Nephron (organoid): ENCODE results near the gene FRRS1L.

Experiments
- H3K27ac Mint-ChIP-seq, 3 experiments: 2 replicates each; pipeline ENCODE4 v1.8.0; 2020; ENCODE audit warnings: mixed read lengths in 3 of 3, mild to moderate bottlenecking in 2 of 3, moderate library complexity in 1 of 3
- H3K27me3 Mint-ChIP-seq: 2 replicates; pipeline ENCODE4 v1.8.0; 2021; ENCODE audit warnings: low read depth, mild to moderate bottlenecking, moderate library complexity, mixed read lengths
- H3K36me3 Mint-ChIP-seq: 2 replicates; pipeline ENCODE4 v1.8.0; 2020; ENCODE audit warnings: low read depth, mixed read lengths
- H3K4me1 Mint-ChIP-seq: 2 replicates; pipeline ENCODE4 v1.8.0; 2020; ENCODE audit warnings: mixed read lengths
- H3K4me3 Mint-ChIP-seq, 3 experiments: 2 replicates each; pipeline ENCODE4 v1.8.0; 2020; ENCODE audit warnings: mild to moderate bottlenecking in 3 of 3, mixed read lengths in 3 of 3, moderate library complexity in 2 of 3
- H3K9me3 Mint-ChIP-seq: 2 replicates; pipeline ENCODE4 v1.8.0; 2020; ENCODE audit warnings: mixed read lengths
- CTCF ChIP-seq, 3 experiments: fragments of 200-600 bp; sonication (generic); IDR thresholded peaks; one replicate each; pipeline ENCODE4 v1.5.0; 2021; ENCODE audit warnings: antibody characterized with exemption in 3 of 3; ENCODE audit not compliant: unreplicated experiment in 3 of 3

The FRRS1L gene

GRCh38 chr9:109097146-109097545 is 69.9 kb downstream of the FRRS1L start:
- Mint-ChIP-seq H3K36me3 (peaks cover 33% of the 10 kb centered on the region), H3K27ac (peak overlapping the region; percentile 66 to 72 (median 66)), H3K27me3 (no peaks in the 10 kb centered on the region), H3K9me3 (no peaks in the 10 kb centered on the region), H3K4me1 (peaks cover 62% of the 10 kb centered on the region), H3K4me3 (no peak overlapping the region)
- no peak for TF ChIP-seq CTCF (IDR thresholded peaks at IDR 0.05; ENCODE audit: unreplicated experiment in 3 of 3)

DNA sequence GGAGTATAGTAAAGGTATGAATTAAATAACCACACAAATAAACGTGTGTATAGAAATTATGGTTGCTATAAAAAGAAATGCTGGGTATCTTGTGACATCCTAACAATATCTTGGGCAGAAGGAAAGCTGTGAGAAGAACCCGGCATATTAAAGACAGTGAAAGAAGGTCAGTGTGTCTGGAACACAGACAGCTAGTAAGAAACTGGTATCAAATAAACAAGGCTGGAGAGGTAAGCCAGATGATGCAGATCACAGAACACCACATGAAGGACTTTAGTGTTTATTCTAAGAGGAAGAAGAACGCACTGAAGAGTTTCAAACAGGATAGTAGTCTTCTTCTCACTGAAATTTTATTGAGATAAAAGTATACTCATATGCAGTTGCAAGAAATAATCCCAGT is 71.7 kb downstream of the FRRS1L start:
- no peak overlapping the region for H3K4me3 Mint-ChIP-seq
- peaks cover 39% of the 10 kb centered on the region for H3K36me3 Mint-ChIP-seq
- no peaks in the 10 kb centered on the region for H3K27me3 Mint-ChIP-seq
- no peaks in the 10 kb centered on the region for H3K9me3 Mint-ChIP-seq
- peaks cover 52% of the 10 kb centered on the region for H3K4me1 Mint-ChIP-seq
- no peak for TF ChIP-seq CTCF (IDR thresholded peaks at IDR 0.05; ENCODE audit: unreplicated experiment in 3 of 3)
- H3K27ac Mint-ChIP-seq = peak overlapping the region; percentile 0 to 9 (median 2)

DNA sequence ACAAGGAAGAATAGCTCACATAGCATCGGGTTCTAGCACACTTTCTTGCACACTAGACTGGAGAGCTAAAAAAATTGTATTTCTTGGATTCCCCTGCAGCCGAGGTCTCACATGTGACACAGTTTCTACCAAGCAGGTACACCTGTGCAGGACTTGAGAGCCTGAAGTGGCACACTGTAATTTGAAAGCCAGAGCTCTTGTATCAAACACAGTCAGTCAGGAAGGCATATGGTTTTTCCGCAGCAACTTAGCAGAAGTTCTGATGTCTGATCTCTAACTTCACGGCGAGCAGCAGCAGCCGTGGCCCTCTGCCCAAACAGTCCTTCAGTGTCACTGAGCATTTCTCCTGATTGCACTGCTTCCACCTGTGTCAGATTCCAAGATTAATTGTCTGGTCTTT is 72.8 kb downstream of the FRRS1L start:
- peaks cover 47% of the 10 kb centered on the region for H3K4me1 Mint-ChIP-seq
- H3K27ac Mint-ChIP-seq = peak overlapping the region; percentile 13 to 61 (median 14)
- no peaks in the 10 kb centered on the region for H3K27me3 Mint-ChIP-seq
- no peak for TF ChIP-seq CTCF (IDR thresholded peaks at IDR 0.05; ENCODE audit: unreplicated experiment in 3 of 3)
- no peak overlapping the region for H3K4me3 Mint-ChIP-seq
- peaks cover 47% of the 10 kb centered on the region for H3K36me3 Mint-ChIP-seq
- H3K9me3 Mint-ChIP-seq = no peaks in the 10 kb centered on the region

DNA sequence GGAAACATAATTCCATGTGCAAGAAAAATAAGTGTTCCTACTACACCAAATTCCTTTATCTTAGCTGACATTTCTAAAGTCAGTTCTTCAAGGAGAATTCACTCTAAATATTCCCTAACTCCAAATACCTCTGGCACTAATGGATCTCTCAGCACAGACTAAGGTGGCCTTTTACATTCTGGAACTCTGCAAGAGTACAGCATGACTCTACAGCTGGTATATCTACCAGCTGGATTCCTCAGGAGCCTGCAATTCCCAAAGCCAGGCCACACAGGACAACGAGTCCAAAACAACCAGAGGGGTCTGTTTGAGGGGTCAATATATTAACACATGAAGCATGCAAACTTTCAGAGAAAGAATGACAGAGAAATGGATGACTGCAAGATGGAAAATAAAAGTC is 74.5 kb downstream of the FRRS1L start:
- H3K9me3 Mint-ChIP-seq = no peaks in the 10 kb centered on the region
- no peak overlapping the region for H3K4me3 Mint-ChIP-seq
- H3K27ac Mint-ChIP-seq = no peak overlapping the region
- peaks cover 31% of the 10 kb centered on the region for H3K4me1 Mint-ChIP-seq
- H3K36me3 Mint-ChIP-seq = peaks cover 64% of the 10 kb centered on the region
- TF ChIP-seq CTCF (IDR thresholded peaks at IDR 0.05; ENCODE audit: unreplicated experiment in 3 of 3) = no peak
- H3K27me3 Mint-ChIP-seq = no peaks in the 10 kb centered on the region

DNA sequence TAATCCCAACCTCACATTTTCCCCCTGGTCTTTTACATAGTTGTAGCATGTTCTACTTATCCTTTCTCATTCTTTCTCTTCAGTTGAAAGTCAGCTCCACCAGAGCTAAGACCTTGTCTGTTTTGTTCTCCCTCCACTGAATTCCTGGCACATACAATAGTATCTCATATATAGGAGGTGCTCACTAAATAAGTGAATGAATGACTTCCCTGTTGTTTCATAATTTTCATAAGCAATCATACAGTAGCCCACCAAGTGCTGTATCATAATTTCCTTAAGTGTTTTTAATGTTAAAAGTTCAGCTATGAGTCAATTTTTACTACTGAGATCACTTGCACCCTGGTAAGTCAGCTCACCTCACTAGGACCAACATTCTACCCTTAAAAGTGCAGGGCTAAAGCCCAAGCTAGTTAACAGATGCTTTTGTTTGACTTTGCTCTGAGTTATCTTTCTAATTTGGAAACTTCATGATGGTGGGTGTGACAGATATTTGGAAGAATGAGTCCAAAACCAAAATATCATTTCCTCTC is 74.9 kb downstream of the FRRS1L start:
- no peak overlapping the region for H3K4me3 Mint-ChIP-seq

More for the DNA sequence above, 74.9 kb downstream of the FRRS1L start:
- Mint-ChIP-seq H3K27ac (no peak overlapping the region), H3K27me3 (no peaks in the 10 kb centered on the region), H3K4me1 (peaks cover 28% of the 10 kb centered on the region), H3K9me3 (no peaks in the 10 kb centered on the region), H3K36me3 (peaks cover 67% of the 10 kb centered on the region)
- no peak for TF ChIP-seq CTCF (IDR thresholded peaks at IDR 0.05; ENCODE audit: unreplicated experiment in 3 of 3)
